ENCODE measurements around the gene SEMA4A.
A peak's percentile ranks its signal among the peaks of the same experiment; 100 is the strongest.
"Not testable (repeated sequence)": the region's sequence is repeated elsewhere in the genome, so short reads cannot be mapped to it uniquely, and the experiment has no call there.

SEMA4A gene

GRCh38 chr1:156198831-156199349, 45.5 kb downstream of the SEMA4A start:
- DNase-seq, result no peak

GRCh38 chr1:156200044-156200443, 46.7 kb downstream of the SEMA4A start:
- DNase-seq, result no peak

- no peak for DNase-seq
These were observed 49.9 kb downstream of the SEMA4A start for GRCh38 chr1:156203331-156203730.

GRCh38 chr1:156204686-156205085, 51.3 kb downstream of the SEMA4A start:
- DNase-seq, result no peak

- DNase-seq, result no peak
These were observed 57.9 kb downstream of the SEMA4A start for GRCh38 chr1:156211243-156211642.

GRCh38 chr1:156212130-156212529, 58.7 kb downstream of the SEMA4A start:
- no peak for DNase-seq

GRCh38 chr1:156212833-156213643, 59.7 kb downstream of the SEMA4A start, which contains the start of gene PMF1:
Gene PMF1, plus strand, starts transcription at chr1:156213007. Its CDS starts 9 bp downstream, at chr1:156213016.
- DNase-seq, result peak; percentile 97

GRCh38 chr1:156213644-156213966, 60.2 kb downstream of the SEMA4A start:
- no peak for DNase-seq

- peak in 1 of 2 donors; percentile 3 for DNase-seq
These were observed 60.8 kb downstream of the SEMA4A start for GRCh38 chr1:156214024-156214748.

- not testable (repeated sequence) for DNase-seq
These were observed 63.1 kb downstream of the SEMA4A start for GRCh38 chr1:156216361-156217086.

- DNase-seq, result peak; percentile 15 to 29
These were observed 64.5 kb downstream of the SEMA4A start for GRCh38 chr1:156217871-156218270.

- DNase-seq, result no peak
These were observed 66.8 kb downstream of the SEMA4A start for GRCh38 chr1:156220226-156220625.

- no peak for DNase-seq
These were observed 68.8 kb downstream of the SEMA4A start for GRCh38 chr1:156221986-156222692.

GRCh38 chr1:156225677-156226014, 72.3 kb downstream of the SEMA4A start:
- no peak for DNase-seq

- DNase-seq, result no peak
These were observed 72.7 kb downstream of the SEMA4A start for GRCh38 chr1:156226116-156226538.

- no peak for DNase-seq
These were observed 73.4 kb downstream of the SEMA4A start for GRCh38 chr1:156226782-156227181.
